PFSK-1 (cell line): ENCODE results near the gene NPHP4.

Source experiments
- POLR2AphosphoS5 ChIP-seq: IDR thresholded peaks from 2 replicates; pipeline ENCODE4 v1.6.1; 2012; ENCODE audit warnings: low read depth, mild to moderate bottlenecking, control low read depth, low read length, moderate library complexity
- SIN3A ChIP-seq: IDR thresholded peaks from 2 replicates; pipeline ENCODE4 v1.6.1; 2012; ENCODE audit warnings: mild to moderate bottlenecking, low read length, moderate library complexity, borderline replicate concordance; ENCODE audit not compliant: insufficient read depth
- TAF1 ChIP-seq: IDR thresholded peaks from 2 replicates; pipeline ENCODE4 v1.6.1; 2012; ENCODE audit warnings: low read length, control low read depth, borderline replicate concordance; ENCODE audit not compliant: insufficient read depth
- TF ChIP-seq, protein P1 (sequence below), 2 experiments: IDR thresholded peaks; 2 replicates each; pipeline versions ENCODE4 v1.6.1 to v1.8.0; 2011 to 2012; ENCODE audit warnings: low read depth in 2 of 2, low read length in 2 of 2, control low read depth in 1 of 2, inconsistent platforms in 1 of 2, mild to moderate bottlenecking in 1 of 2, moderate library complexity in 1 of 2; ENCODE audit not compliant: insufficient read depth in 1 of 2

DNA sequence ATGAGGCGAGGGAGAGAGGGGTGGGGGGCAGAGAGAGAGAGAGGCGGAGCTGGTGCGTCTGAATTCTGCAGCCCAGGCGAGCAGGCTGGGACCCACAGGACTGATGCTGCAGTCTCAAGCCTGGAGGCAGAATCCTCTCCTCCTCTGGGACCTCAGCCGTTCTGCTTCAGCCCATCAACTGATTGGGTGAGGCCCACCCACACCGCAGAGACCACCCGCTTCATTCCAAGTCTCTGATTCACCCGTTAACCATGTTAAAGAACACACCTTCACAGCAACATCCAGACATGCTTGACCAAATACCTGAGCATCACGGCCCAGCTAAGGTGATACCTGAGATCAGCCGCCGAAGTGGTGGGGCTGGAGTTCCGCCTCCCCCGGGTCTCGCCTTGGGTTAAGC lies 147.8 kb downstream of the NPHP4 start:
- TF ChIP-seq POLR2AphosphoS5 (no peak), SIN3A (no peak), TAF1 (no peak)
- TF ChIP-seq, protein P1, sequence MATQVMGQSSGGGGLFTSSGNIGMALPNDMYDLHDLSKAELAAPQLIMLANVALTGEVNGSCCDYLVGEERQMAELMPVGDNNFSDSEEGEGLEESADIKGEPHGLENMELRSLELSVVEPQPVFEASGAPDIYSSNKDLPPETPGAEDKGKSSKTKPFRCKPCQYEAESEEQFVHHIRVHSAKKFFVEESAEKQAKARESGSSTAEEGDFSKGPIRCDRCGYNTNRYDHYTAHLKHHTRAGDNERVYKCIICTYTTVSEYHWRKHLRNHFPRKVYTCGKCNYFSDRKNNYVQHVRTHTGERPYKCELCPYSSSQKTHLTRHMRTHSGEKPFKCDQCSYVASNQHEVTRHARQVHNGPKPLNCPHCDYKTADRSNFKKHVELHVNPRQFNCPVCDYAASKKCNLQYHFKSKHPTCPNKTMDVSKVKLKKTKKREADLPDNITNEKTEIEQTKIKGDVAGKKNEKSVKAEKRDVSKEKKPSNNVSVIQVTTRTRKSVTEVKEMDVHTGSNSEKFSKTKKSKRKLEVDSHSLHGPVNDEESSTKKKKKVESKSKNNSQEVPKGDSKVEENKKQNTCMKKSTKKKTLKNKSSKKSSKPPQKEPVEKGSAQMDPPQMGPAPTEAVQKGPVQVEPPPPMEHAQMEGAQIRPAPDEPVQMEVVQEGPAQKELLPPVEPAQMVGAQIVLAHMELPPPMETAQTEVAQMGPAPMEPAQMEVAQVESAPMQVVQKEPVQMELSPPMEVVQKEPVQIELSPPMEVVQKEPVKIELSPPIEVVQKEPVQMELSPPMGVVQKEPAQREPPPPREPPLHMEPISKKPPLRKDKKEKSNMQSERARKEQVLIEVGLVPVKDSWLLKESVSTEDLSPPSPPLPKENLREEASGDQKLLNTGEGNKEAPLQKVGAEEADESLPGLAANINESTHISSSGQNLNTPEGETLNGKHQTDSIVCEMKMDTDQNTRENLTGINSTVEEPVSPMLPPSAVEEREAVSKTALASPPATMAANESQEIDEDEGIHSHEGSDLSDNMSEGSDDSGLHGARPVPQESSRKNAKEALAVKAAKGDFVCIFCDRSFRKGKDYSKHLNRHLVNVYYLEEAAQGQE (IDR thresholded peaks at IDR 0.05; ENCODE audit: insufficient read depth in 1 of 2, low read depth in 2 of 2, low read length in 2 of 2) = no peak
